GM20431 (cell line): Measurements from ENCODE around the gene KCNIP2.
"Not testable (repeated sequence)": the region's sequence is repeated elsewhere in the genome, so short reads cannot be mapped to it uniquely, and the experiment has no call there.

Source experiments
- in situ Hi-C: fragments of 300-500 bp; cut with MseI, MboI; formaldehyde crosslinking; loops from one replicate; pipeline ENCODE4 v1.15.0; 2020; ENCODE audit warnings: low sequenced_read_pairs; ENCODE audit not compliant: unreplicated experiment

Gene KCNIP2

DNA sequence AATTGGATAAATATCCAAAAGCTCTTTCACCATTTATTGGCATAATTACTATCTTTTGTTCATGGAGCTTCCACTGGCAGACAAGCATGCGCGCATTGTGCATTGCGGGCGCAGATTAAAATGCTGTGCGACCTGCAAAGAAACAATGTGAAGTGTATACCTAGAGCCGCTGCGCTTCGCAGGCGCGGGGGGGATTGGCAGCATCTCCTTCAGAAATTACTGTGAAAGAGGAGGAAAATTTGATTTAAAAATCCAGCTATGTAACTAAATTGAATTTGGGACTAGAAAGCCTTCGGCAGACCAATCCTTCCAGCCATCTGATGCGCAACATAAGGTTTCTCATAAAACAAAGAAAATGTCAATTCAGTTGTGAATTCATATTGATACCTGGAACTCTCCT lies 50.1 kb downstream of the KCNIP2 start:
- in situ Hi-C loops: no loop called here

- in situ Hi-C loops: no loop called here
Observed at GRCh38 chr10:101789686-101790085, 53.9 kb downstream of the KCNIP2 start.

DNA sequence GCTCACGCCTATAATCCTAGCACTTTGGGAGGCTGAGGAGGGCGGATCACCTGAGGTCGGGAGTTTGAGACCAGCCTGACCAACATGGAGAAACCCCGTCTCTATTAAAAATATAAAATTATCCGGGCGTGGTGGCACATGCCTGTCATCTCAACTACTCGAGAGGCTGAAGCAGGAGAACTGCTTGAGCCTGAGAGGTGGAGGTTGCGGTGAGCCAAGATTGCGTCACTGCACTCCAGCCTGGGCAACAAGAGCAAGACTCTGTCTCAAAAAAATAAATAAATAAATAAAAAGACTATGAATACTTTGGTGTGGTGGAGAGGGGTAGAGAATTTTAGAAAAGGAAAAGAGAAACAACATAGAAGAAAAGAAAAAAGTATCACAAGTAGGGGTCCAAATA lies 54.4 kb downstream of the KCNIP2 start:
- in situ Hi-C loops: not testable (repeated sequence)

- in situ Hi-C loops: no loop called here
Observed at GRCh38 chr10:101785801-101786200, 57.8 kb downstream of the KCNIP2 start.

- in situ Hi-C loops: loop anchor here (5.0 kb wide), 1 partner anchor 182 kb away; no protein-coding TSS in a partner anchor
Observed at GRCh38 chr10:101784558-101784957, 59.0 kb downstream of the KCNIP2 start.

DNA sequence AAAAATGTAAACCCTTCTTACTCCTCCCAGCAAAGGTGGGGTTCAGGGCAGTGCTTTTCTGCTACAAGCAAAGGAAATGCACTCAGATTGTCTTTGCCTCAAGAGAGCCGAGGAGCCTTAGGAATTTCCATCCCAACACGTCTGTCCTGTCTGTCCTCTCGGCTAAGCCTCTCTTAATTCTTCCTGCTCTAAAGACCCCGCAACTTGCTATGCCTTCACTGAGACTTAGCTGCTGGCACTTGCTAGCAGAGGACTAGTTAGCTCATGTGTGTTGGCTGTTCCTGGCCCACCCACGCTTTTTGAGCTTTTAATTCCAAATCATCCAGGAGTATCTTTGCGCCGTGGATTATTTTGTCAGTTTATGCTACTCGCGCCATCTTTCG lies 59.9 kb downstream of the KCNIP2 start:
- in situ Hi-C loops: loop anchor here (5.0 kb wide), 1 partner anchor 181 kb away; no protein-coding TSS in a partner anchor

DNA sequence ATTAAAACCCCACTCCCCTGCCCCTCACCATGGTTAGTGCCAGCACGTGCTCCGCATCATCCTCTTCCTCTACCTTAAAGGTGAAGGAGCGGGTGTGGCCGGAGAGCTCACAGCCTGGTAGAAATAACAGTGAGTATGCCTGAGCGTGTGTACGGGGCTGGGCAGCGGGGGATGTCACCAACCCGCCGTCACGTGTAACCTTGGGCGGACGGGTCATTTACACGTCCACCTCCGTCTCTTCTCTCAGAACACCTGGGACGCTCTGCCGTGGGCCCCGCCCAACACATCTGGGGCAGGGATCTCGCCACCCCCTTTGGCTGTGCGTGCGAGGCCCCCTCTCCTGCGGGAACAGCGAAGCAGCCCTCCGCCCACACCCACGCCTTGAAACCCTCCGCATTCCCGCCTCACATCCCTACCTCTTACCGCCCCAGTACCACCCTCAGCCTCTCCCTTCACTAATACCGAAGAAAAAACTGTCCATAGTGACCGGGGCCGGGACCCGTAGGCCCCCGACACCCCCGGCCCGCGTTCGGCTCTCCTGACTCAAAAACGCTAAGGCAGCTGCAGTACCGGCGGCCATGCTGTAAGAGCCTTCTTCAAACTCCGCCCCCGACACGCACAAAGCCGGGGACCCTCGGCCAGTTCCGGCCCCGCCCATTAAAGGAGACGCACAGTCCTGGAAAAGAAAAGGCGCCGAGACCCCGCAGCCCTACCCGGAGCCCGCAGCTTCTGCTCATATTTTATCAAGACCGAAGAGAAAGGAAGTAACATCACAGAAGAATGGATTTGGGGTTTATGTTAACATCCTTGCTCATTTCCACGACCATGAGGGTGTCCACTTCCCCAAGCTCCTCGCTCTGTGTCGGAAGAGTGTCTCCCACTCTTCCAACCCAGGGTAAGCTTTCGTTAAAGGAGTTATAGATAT lies 60.5 kb downstream of the KCNIP2 start, which contains the start of gene NPM3:
NPM3 (minus strand) TSS at position 636 of the 925 bp plus-strand sequence; CDS start at position 580, 56 bp downstream.
- in situ Hi-C loops: loop anchor here (5.0 kb wide), 1 partner anchor 181 kb away; no protein-coding TSS in a partner anchor

GRCh38 chr10:101781984-101782810 lies 61.4 kb downstream of the KCNIP2 start:
- in situ Hi-C loops: loop anchor here (5.0 kb wide), 1 partner anchor 180 kb away; no protein-coding TSS in a partner anchor

- in situ Hi-C loops: loop anchor here (5.0 kb wide), 1 partner anchor 179 kb away; no protein-coding TSS in a partner anchor
Observed at GRCh38 chr10:101781655-101781983, 62.0 kb downstream of the KCNIP2 start.

- in situ Hi-C loops: loop anchor here (5.0 kb wide), 1 partner anchor 179 kb away; no protein-coding TSS in a partner anchor
Observed at GRCh38 chr10:101780818-101781654, 62.6 kb downstream of the KCNIP2 start.

DNA sequence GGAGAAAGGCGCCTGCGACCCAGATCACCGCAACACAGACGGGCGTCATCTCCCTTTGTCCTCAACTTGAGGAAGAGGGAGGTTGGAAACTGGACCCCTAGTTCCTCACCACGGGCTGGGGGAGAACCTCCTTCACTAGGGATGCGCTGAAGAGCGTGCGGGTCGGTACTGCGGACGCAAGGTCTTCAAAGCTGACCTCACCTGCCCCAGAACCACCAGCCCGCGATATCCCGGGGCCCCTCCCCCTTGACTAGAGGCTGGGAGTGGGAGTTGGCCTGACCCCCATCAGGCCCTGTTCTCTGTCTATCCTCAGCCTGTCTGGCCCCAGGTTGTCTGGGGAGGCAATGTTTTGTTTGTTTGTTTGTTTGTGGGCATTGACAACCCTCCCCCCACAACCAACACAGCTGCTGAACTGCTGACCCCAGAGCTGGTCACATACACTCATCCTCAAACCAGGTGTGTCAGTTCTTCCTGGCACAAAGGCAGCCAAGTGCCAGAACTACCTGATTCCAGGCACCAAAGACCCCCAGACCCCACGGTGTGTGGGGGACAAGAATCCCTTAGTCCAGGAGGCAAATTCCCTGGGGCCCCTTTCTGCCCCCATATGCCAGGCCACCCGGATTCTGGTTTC lies 63.3 kb downstream of the KCNIP2 start:
- in situ Hi-C loops: loop anchor here (5.0 kb wide), 1 partner anchor 178 kb away; no protein-coding TSS in a partner anchor

DNA sequence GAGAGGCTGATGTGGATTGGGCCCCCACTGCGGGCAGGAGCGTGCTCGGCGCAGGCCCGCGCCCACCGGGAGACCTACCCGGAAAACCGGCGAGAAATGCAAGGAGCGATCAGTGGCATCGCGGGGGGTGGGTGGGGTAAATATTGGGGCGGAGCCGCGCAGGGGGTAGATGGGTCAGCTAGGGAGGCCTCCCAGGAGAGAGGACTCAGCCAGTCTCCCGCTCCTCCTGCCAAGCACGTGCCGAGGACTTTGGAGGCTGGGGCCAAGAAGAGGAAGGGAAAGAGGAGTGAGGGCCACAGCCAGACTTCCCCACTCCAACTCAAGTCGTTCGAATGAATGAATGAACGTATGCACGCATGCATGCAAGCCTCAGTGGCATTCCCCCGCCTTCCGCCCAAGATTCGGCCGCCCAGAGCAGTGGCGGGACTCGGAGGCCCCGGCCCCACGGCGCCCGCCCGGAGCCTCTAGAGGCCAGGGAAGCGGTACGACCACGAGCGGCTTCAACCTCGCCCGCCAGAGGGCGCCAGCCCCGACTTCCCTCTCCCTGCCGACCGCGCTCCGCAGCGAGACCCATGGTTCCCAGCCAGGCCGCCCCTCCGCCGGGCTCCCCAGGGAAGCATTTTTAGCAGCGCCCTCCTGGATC lies 63.9 kb downstream of the KCNIP2 start:
- in situ Hi-C loops: loop anchor here (5.0 kb wide), 1 partner anchor 177 kb away; no protein-coding TSS in a partner anchor

- in situ Hi-C loops: no loop called here
Observed at GRCh38 chr10:101778781-101779543, 64.6 kb downstream of the KCNIP2 start.

DNA sequence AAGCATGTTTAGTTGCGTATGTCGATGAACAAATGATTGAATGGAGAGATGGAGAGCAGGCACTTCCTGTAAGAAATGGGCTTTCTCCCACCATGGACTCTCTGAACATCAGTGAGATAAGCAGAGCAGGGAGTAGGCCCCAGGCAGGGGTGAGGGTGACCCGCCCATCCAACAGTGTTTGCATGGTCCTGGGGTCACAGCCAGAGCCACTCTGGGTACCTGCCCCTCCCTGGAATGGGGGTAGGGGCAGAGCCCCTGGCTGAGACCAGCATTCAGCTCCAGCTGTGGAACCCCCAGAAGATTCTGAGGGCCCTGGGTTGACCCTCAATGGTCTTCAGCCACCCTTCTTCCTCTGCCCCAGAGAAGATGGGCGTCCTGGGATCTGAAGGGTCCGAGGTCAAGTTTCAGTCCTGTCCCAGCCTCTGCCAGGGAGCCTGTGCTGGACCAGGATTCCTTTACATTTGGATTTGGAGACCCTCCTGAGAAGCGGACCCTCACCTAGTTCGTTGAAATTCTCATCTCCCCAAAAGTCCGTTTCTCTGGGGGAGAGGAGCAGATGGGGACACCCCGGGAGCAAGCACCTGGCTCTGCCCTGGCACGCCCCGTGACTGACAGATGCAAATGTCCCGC lies 65.3 kb downstream of the KCNIP2 start:
- in situ Hi-C loops: no loop called here

- in situ Hi-C loops: no loop called here
Observed at GRCh38 chr10:101777619-101778145, 65.9 kb downstream of the KCNIP2 start.

- in situ Hi-C loops: no loop called here
Observed at GRCh38 chr10:101776161-101776817, 67.3 kb downstream of the KCNIP2 start.
